Naive B cell (primary cell): ENCODE results near the gene KANK4. TPM values are rescaled to one million over a fixed set of nuclear protein-coding genes. Genes with fewer than 3 reads are reported as not detected.
A peak's percentile ranks its signal among the peaks of the same experiment; 100 is the strongest.

ENCODE experiments used
- ATAC-seq, 2 donors: fragments of 150-1000 bp; cut with Tn5 transposase; 2 replicates each; pipeline ENCODE4 v1.10.0; 2021; ENCODE audit warnings: low read depth in 2 of 2, mild to moderate bottlenecking in 2 of 2, moderate library complexity in 2 of 2
- DNase-seq: peaks from one replicate; pipeline ENCODE4 v3.0.0; 2022
- H3K27ac Mint-ChIP-seq, 6 donors: one replicate each; pipeline ENCODE4 v1.8.0; 2020 to 2022; ENCODE audit warnings: mild to moderate bottlenecking in 6 of 6, mixed read lengths in 6 of 6, moderate library complexity in 5 of 6, inconsistent platforms in 2 of 6
- H3K27me3 Mint-ChIP-seq, 3 donors: one replicate each; pipeline ENCODE4 v1.8.0; 2021 to 2022; ENCODE audit warnings: mixed read lengths in 3 of 3, mild to moderate bottlenecking in 1 of 3
- H3K36me3 Mint-ChIP-seq, 2 donors: one replicate each; pipeline ENCODE4 v1.8.0; 2020 to 2022; ENCODE audit warnings: mixed read lengths in 2 of 2, inconsistent platforms in 1 of 2, mild to moderate bottlenecking in 1 of 2
- H3K4me1 Mint-ChIP-seq, 3 donors: one replicate each; pipeline ENCODE4 v1.8.0; 2020 to 2022; ENCODE audit warnings: mixed read lengths in 3 of 3, inconsistent platforms in 1 of 3, mild to moderate bottlenecking in 1 of 3, moderate library complexity in 1 of 3
- H3K4me3 Mint-ChIP-seq, 8 donors: one replicate each; pipeline ENCODE4 v1.8.0; 2020 to 2022; ENCODE audit warnings: mild to moderate bottlenecking in 8 of 8, mixed read lengths in 8 of 8, moderate library complexity in 8 of 8, inconsistent platforms in 2 of 8
- H3K9me3 Mint-ChIP-seq, 7 donors: one replicate each; pipeline ENCODE4 v1.8.0; 2020 to 2022; ENCODE audit warnings: mixed read lengths in 7 of 7, mild to moderate bottlenecking in 5 of 7, inconsistent platforms in 2 of 7, moderate library complexity in 1 of 7
- polyA plus RNA-seq, 6 donors: library from polyadenylated mRNA; unstranded; fragments of 300-500 nt; fragmentation: Illumina TruSeq; gene quantifications; one replicate each; pipeline ENCODE4 v1.2.3, GENCODE V29; 2021; ENCODE audit warnings: low read depth in 6 of 6

Gene KANK4
- polyA plus RNA-seq, 6 donors from 2014 or later, result not detected

DNA sequence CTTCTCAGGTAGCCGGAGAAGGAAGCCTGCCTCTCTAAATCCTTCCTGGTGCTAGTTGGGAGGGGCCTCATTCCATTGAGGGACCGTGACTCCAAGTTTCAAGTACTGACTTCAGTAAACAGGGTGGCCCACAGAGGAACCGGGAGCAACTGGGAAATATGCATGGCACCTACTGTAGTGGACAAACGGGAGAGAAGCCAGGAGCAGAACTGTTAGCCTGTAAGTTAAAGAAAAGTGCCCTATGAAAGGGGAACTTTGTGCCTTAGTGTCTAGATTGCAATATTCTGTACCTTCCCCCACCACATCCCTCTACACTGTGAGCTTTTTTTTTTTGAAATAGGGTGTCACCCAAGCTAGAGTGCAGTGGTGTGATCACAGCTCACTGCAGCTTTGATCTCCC lies 33.2 kb upstream of the KANK4 start:
- Mint-ChIP-seq H3K9me3 (no peaks in the 10 kb centered on the region), H3K27me3 (peaks cover 0 to 8% (median 4%) of the 10 kb centered on the region in 3 donors), H3K4me3 (no peak overlapping the region), H3K27ac (no peak overlapping the region), H3K4me1 (no peaks in the 10 kb centered on the region), H3K36me3 (no peaks in the 10 kb centered on the region)
- no peak for DNase-seq
- ATAC-seq, result no peak

GRCh38 chr1:62349470-62350233 lies 30.4 kb upstream of the KANK4 start:
- no peaks in the 10 kb centered on the region for H3K4me1 Mint-ChIP-seq
- H3K9me3 Mint-ChIP-seq, result no peaks in the 10 kb centered on the region
- DNase-seq, result no peak

GRCh38 chr1:62346886-62347285 lies 27.7 kb upstream of the KANK4 start:
- Mint-ChIP-seq H3K27ac (no peak overlapping the region), H3K36me3 (no peaks in the 10 kb centered on the region), H3K4me3 (no peak overlapping the region), H3K27me3 (peaks cover 0 to 8% (median 5%) of the 10 kb centered on the region in 3 donors), H3K4me1 (no peaks in the 10 kb centered on the region), H3K9me3 (no peaks in the 10 kb centered on the region)
- ATAC-seq (no peak), DNase-seq (no peak)

More at GRCh38 chr1:62349470-62350233, 30.4 kb upstream of the KANK4 start:
- no peaks in the 10 kb centered on the region for H3K36me3 Mint-ChIP-seq
- no peak for ATAC-seq
- H3K4me3 Mint-ChIP-seq, result no peak overlapping the region
- no peak overlapping the region for H3K27ac Mint-ChIP-seq
- peaks cover 0 to 8% (median 4%) of the 10 kb centered on the region in 3 donors for H3K27me3 Mint-ChIP-seq

DNA sequence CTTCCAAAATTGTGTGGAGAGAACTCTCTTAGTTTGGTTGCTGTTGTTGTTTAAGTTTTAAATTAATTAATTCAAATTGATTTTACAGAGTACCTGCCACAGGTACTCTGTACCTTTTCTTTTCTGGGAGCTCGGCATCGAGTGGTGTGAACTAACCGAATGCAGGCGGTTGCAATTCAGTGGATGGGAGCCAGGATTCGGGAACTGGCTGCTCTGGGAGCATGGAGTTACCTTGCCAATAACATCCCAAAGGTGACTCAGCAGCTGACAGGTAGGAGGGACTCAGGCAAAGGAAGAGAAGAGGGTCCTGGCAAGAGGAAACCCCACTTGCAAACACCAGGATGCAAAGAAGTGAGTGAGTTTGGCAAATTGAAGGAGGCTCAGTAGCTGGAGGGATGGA lies 24.7 kb upstream of the KANK4 start:
- H3K27ac Mint-ChIP-seq, result no peak overlapping the region
- ATAC-seq, result no peak
- H3K4me3 Mint-ChIP-seq, result no peak overlapping the region
- no peaks in the 10 kb centered on the region for H3K36me3 Mint-ChIP-seq
- DNase-seq, result no peak
- no peaks in the 10 kb centered on the region for H3K9me3 Mint-ChIP-seq
- peaks cover 5 to 8% (median 5%) of the 10 kb centered on the region in 3 donors for H3K27me3 Mint-ChIP-seq
- no peaks in the 10 kb centered on the region for H3K4me1 Mint-ChIP-seq

DNA sequence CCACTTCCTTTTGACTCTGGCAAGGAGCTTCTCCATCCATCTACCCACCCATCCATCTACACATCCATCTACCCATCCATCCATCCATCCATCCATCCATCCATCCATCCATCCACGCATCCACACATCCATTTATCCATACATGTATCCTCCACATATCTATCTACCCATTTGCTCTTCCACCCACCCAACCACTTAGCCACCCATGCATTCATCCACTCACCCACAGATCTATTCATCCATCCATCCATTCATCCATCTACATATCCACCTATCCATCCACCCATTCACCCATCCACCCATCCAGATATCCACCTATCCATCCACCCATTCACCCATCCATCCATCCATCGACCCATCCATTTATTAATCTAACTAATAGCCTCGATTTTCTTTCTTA lies 23.0 kb upstream of the KANK4 start:
- DNase-seq, result no peak
- ATAC-seq, result no peak
- H3K4me3 Mint-ChIP-seq, result no peak overlapping the region

GRCh38 chr1:62341615-62342014 lies 22.4 kb upstream of the KANK4 start:
- no peaks in the 10 kb centered on the region for H3K36me3 Mint-ChIP-seq
- DNase-seq (no peak), ATAC-seq (no peak)
- H3K4me3 Mint-ChIP-seq, result no peak overlapping the region
- no peak overlapping the region for H3K27ac Mint-ChIP-seq
- H3K4me1 Mint-ChIP-seq, result no peaks in the 10 kb centered on the region
- H3K9me3 Mint-ChIP-seq, result no peaks in the 10 kb centered on the region
- peaks cover 5 to 8% (median 5%) of the 10 kb centered on the region in 3 donors for H3K27me3 Mint-ChIP-seq

More for the DNA sequence above, 23.0 kb upstream of the KANK4 start:
- no peaks in the 10 kb centered on the region for H3K36me3 Mint-ChIP-seq
- H3K27me3 Mint-ChIP-seq, result peaks cover 5 to 8% (median 5%) of the 10 kb centered on the region in 3 donors
- H3K9me3 Mint-ChIP-seq, result no peaks in the 10 kb centered on the region
- H3K4me1 Mint-ChIP-seq, result no peaks in the 10 kb centered on the region
- no peak overlapping the region for H3K27ac Mint-ChIP-seq

GRCh38 chr1:62341089-62341488 lies 21.9 kb upstream of the KANK4 start:
- no peaks in the 10 kb centered on the region for H3K9me3 Mint-ChIP-seq
- DNase-seq (no peak), ATAC-seq (no peak)

GRCh38 chr1:62337706-62338631 lies 18.7 kb upstream of the KANK4 start:
- DNase-seq (no peak), ATAC-seq (no peak)
- peaks cover 0 to 5% (median 5%) of the 10 kb centered on the region in 3 donors for H3K27me3 Mint-ChIP-seq
- H3K4me3 Mint-ChIP-seq, result no peak overlapping the region
- no peak overlapping the region for H3K27ac Mint-ChIP-seq
- no peaks in the 10 kb centered on the region for H3K9me3 Mint-ChIP-seq
- H3K4me1 Mint-ChIP-seq, result no peaks in the 10 kb centered on the region
- H3K36me3 Mint-ChIP-seq, result no peaks in the 10 kb centered on the region

More at GRCh38 chr1:62341089-62341488, 21.9 kb upstream of the KANK4 start:
- Mint-ChIP-seq H3K27ac (no peak overlapping the region), H3K36me3 (no peaks in the 10 kb centered on the region), H3K4me1 (no peaks in the 10 kb centered on the region), H3K27me3 (peaks cover 5 to 8% (median 5%) of the 10 kb centered on the region in 3 donors), H3K4me3 (no peak overlapping the region)

DNA sequence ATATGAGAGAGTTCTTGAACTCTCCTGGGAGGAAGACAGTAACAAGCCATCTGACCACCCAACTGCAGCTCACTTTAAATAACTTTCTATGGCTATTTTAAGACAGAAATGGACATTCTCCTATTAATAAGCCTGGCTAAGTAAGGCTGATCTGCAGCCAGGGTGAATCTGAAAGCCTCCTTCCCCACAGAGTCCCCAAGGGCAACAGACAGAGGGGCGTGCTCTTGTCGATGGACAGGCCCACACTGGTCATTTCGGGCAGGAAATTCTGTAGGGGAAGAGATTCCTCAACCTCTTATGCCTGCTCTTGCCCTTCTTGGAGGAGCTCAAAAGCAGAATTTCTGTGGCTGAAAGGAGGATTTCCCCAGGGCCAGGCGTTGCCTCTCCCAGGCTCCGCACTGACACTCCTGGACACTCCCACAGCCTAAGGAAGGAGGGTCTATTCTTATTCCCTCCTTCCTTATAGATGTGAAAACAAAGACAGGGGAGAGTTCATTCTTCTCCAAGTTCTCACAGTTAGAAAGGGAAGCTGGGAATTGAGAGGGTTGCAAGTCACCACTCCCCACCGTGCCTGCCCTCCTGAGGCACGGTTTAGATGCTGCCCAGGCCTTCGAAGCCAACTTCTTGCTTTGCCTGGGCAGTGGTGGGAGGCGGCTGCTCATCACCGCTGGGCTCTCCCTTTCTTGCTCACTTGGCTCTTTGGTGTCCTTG lies 17.9 kb upstream of the KANK4 start:
- H3K9me3 Mint-ChIP-seq, result no peaks in the 10 kb centered on the region
- no peak overlapping the region for H3K4me3 Mint-ChIP-seq
- H3K4me1 Mint-ChIP-seq, result no peaks in the 10 kb centered on the region
- no peaks in the 10 kb centered on the region for H3K36me3 Mint-ChIP-seq
- DNase-seq (no peak), ATAC-seq (no peak)
- no peak overlapping the region for H3K27ac Mint-ChIP-seq
- H3K27me3 Mint-ChIP-seq, result peaks cover 0 to 9% (median 0%) of the 10 kb centered on the region in 3 donors

DNA sequence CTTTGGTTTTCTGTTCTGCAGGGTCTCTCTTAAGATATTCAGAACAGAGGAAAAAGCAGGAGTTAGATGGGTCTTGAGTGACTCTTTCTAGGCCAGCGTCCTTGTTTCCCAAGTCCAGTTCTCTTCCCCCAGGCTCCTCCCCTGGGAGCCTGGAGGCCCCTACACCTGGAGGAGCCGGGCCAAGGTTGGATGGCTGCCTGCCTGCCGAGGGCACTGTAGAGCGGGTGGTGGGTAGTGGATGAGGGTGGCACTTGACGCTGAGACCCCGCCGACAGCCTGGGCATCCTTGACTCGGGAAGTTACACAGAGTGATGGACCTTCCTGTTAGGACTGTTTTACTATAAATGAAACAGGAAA lies 17.4 kb upstream of the KANK4 start:
- Mint-ChIP-seq H3K27me3 (peaks cover 0 to 12% (median 0%) of the 10 kb centered on the region in 3 donors), H3K27ac (no peak overlapping the region), H3K9me3 (no peaks in the 10 kb centered on the region), H3K4me3 (no peak overlapping the region), H3K4me1 (no peaks in the 10 kb centered on the region), H3K36me3 (no peaks in the 10 kb centered on the region)
- DNase-seq (no peak), ATAC-seq (no peak)

DNA sequence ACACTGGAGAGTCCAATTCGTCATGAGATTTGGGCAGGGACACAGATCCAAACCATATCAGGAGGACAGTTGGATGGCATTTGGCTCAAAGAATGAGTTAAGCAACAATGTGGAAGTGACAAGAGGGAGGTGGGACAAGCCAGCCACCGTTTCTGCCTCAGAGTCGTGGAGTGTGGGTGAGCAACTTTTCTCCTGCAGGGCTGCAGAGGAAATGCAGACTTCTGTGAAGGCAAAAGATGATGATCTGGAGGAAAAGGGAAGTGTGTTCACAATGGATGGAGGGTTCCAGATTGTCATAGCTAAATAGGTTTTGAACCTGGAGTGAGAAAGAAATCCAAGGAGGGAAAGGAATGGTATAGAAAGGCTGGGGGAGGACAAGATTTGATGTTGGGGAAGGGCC lies 16.4 kb upstream of the KANK4 start:
- no peak overlapping the region for H3K4me3 Mint-ChIP-seq
- H3K4me1 Mint-ChIP-seq, result no peaks in the 10 kb centered on the region
- peak overlapping the region in 2 of 6 donors; percentile 23 to 27 for H3K27ac Mint-ChIP-seq
- ATAC-seq (no peak), DNase-seq (no peak)
- H3K9me3 Mint-ChIP-seq, result no peaks in the 10 kb centered on the region
- H3K36me3 Mint-ChIP-seq, result no peaks in the 10 kb centered on the region
- H3K27me3 Mint-ChIP-seq, result peaks cover 0 to 8% (median 0%) of the 10 kb centered on the region in 3 donors

DNA sequence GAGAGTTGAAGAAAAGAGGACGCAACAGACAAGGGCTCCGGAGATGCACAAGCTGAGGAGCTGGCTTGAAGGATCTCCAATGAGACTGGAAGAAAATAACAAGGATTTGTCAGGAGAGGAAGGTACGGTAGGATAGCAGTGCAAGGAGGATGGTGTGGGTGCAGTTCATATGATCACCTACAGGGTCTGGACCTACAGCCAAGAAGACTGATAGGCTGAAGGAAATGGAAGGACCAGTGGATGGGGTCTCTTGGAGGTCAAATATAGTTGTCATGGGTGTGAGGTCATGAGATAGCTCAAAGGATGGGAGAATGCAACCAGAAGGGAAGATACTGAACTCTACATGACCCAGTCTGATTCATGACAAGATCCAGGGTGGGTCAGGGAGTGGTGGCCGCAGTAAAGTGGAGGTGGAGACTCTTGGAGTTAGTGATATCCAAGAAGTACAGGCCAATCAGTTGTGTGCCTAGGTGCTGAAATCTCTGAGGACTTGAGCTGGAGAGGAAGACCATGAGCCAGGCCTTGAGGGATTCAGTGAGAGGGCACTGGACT lies 15.3 kb upstream of the KANK4 start:
- Mint-ChIP-seq H3K27ac (peak overlapping the region in 1 of 6 donors; percentile 4), H3K4me1 (no peaks in the 10 kb centered on the region), H3K27me3 (peaks cover 0 to 8% (median 0%) of the 10 kb centered on the region in 3 donors), H3K9me3 (no peaks in the 10 kb centered on the region), H3K36me3 (no peaks in the 10 kb centered on the region), H3K4me3 (no peak overlapping the region)
- DNase-seq (no peak), ATAC-seq (no peak)

DNA sequence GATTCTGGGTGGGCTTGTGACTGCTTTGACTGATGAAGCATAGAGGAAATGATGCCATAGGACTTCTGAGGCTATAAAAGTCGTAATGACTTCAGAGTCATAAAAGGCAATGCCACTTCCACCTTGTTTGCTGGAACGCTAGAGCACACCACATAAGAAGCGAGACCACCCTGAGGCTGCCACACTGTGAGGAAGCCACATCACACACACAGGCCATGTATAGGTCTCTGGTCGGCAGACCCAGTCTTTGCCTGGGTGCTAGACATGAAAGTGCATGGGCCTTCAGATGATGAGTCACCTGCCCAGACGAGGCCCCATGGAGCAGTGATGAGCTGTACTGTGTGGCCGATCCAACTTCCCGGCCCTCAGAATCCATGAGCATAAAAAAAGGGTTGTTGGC lies 14.2 kb upstream of the KANK4 start:
- DNase-seq, result no peak
- no peak overlapping the region for H3K27ac Mint-ChIP-seq
- no peak overlapping the region for H3K4me3 Mint-ChIP-seq
- peaks cover 0 to 15% (median 6%) of the 10 kb centered on the region in 3 donors for H3K27me3 Mint-ChIP-seq
- H3K4me1 Mint-ChIP-seq, result no peaks in the 10 kb centered on the region
- no peaks in the 10 kb centered on the region for H3K9me3 Mint-ChIP-seq
- no peak for ATAC-seq
- no peaks in the 10 kb centered on the region for H3K36me3 Mint-ChIP-seq
